GM12872 (cell line): Measurements from ENCODE around the gene LASP1.

ENCODE experiments used
- CTCF ChIP-seq: IDR thresholded peaks from 3 replicates; pipeline ENCODE4 v1.5.1; 2011; ENCODE audit warnings: low read depth, mild to moderate bottlenecking, low read length, moderate library complexity; ENCODE audit not compliant: insufficient read depth

Gene LASP1

DNA sequence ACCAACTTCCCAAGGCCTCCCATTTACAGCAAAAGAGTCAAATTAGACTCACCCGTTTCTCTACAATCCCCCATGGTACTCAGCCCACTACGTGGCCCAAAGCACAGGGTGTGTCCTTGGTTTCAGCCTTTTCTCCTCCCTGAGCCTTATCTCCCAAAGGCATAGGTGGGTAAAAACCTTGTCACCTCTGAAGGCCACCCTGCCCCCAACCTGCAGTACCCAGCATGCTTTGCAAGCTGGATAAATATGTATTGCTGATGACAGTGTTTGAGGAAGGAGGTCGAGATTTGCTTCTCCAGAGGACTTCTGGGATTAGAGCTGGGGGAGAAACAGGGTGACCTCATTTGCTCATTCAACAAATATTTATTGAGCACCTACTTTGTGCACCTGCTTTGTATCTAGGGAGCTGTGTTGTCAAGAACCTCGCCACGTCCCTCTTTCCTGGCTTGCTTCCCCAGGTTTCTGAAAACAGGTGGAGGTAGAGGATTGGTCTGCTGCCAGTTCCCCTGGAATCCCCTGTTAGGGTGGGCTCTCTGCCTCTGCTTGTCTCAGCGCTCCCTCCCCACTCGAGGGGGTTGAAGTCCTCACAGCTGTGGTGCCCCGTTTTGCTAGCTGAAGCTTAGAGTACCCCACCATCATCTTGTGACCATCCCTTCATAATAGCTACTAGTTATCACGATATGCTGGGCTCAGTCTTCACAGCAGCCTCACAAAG is 3.0 kb downstream of the LASP1 start:
- TF ChIP-seq CTCF: no peak

- TF ChIP-seq CTCF: no peak
Observed at GRCh38 chr17:38873640-38874380, 4.0 kb downstream of the LASP1 start.

DNA sequence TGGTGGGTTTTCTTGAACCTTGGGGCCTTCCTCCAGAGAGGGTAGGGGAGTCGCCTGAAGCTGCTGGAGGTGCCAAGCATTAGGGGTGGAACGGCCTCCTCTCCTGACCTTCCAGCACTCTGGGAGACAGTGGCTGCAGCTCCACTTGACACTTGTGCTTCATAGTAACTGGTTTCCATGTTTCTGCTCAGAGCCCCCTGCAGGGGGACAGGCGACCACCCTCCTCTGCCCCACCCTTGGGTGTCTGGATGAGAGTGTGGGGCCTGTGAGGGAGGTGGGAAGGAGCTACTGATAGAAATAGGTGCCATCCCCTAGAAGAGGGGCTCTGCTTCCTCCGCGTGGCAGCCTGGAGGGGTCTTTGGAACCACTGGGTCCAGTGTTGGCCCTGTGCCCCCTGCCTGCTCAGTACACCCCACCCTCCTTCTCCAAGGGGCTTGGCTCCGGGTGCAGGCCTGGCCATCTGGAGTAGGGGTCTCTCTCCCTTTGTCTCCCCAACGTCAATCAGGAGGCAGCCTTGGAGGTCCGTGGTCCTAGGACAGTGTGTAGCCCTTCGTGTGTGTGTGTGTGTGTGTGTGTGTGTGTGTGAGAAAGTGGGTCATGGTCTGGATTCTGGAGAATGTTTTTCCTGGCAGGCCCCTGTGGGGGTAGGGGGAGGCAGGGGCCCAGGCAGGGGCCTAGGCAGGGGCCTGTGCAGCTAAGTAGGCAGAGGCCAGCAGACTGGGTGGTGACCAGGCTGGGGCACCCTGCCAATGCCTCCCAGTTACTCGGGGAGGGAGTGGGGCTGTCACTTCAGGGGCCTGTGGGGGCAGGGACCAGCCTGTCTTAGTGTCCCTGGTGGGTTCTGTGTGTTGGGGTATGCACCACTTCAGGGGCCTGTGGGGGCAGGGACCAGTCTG is 4.9 kb downstream of the LASP1 start:
- TF ChIP-seq CTCF: no peak

DNA sequence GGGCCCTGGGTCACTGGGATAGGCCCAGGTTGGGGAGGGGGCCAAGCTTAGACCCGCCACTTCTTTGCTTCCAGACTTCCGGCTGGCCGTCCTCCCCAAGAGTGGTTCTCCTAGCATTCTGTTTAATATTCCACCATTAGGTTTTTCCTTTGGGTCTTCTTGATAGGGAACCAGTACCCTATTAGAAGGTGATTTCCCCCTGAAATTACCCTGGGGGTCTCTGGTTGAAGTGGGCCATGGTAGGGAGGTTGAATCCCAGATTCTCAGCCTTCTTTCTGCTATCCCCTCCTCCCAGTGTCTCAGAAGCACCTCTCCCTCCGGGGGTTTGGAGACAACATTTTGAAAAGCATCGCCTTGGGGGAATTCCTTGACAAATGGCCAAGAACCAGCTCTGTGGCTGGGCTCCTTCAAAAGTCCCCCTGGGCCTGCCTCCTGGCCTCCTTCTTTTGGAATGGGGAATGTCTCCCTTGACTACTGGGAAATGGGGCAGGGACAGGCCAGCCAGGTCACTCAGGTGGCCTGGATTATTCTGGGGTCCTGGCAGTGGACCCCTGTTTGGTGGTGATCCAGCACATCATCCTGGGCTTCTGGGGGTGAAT is 5.7 kb downstream of the LASP1 start:
- no peak for TF ChIP-seq CTCF

DNA sequence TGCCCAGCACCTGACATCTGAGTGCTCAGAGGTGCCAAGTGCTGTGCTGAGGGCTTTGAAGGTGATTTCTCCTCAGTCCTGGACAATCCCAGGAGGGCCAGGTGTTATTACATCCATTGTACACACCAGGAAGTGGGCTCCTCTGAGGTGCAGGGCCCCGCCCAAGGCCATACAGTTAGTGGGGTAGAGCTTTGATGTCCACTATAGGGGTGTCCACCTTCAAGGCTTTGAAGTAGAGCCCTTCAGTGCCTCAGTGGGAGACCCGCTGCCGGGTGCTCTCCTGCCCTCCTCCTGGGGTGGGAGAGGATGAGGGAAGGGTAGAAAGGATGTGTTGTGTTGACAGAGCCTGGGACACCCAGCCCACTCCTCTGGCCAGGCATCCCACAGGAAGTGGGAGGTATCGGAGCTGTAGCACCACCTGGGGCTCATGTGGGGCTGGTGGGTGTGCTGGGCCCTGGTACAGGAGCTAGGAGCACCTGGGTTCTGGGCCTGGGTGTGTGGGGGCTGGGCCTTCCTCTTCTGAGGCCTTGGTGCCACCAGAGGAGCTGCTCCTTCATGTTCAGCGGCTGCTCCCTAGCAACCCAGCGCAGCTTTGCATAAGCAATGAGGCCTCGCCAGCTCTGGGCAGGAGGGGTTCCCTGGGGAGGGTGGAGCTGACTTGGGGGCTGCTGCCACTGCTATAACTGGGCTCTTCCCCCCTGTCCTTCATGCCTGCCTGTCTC is 7.4 kb downstream of the LASP1 start:
- TF ChIP-seq CTCF: no peak

GRCh38 chr17:38879878-38880665 is 10.2 kb downstream of the LASP1 start:
- TF ChIP-seq CTCF: no peak
